H9 (cell line): ENCODE data around the gene MORN5. TPM values are rescaled to one million over a fixed set of nuclear protein-coding genes. Genes with fewer than 3 reads are reported as not detected.

Source experiments
- DNase-seq: peaks from one replicate; pipeline ENCODE4 v3.0.0-alpha.2; 2017
- H2AFZ ChIP-seq: one replicate; pipeline ENCODE4 v1.6.1; 2013; ENCODE audit warnings: mild to moderate bottlenecking, low read length, control low read depth, moderate library complexity
- H2AK5ac ChIP-seq: 2 replicates; pipeline ENCODE4 v1.6.1; 2013; ENCODE audit warnings: low read length, control low read depth, mixed read lengths; ENCODE audit not compliant: insufficient read length
- H2BK120ac ChIP-seq: one replicate; pipeline ENCODE4 v1.6.1; 2013; ENCODE audit warnings: low read depth, mild to moderate bottlenecking, low read length, control low read depth, inconsistent platforms; ENCODE audit not compliant: poor library complexity, severe bottlenecking
- H2BK12ac ChIP-seq: 2 replicates; pipeline ENCODE4 v1.6.1; 2013; ENCODE audit warnings: low read length, control low read depth, mixed read lengths, low read depth; ENCODE audit not compliant: insufficient read length
- H2BK15ac ChIP-seq: 2 replicates; pipeline ENCODE4 v1.6.1; 2013; ENCODE audit warnings: low read depth, low read length, control low read depth
- H2BK20ac ChIP-seq: one replicate; pipeline ENCODE4 v1.6.1; 2013; ENCODE audit warnings: low read depth, mild to moderate bottlenecking, low read length, control low read depth, inconsistent platforms; ENCODE audit not compliant: poor library complexity, severe bottlenecking
- H2BK5ac ChIP-seq: 2 replicates; pipeline ENCODE4 v1.6.1; 2013; ENCODE audit warnings: low read length, control low read depth, mixed read lengths; ENCODE audit not compliant: insufficient read length
- H3K14ac ChIP-seq: 2 replicates; pipeline ENCODE4 v1.6.1; 2013; ENCODE audit warnings: low read length, control low read depth; ENCODE audit not compliant: insufficient read depth
- H3K18ac ChIP-seq: 2 replicates; pipeline ENCODE4 v1.6.1; 2013; ENCODE audit warnings: low read depth, mild to moderate bottlenecking, mixed read lengths, low read length, control low read depth; ENCODE audit not compliant: insufficient read length
- H3K23ac ChIP-seq: 2 replicates; pipeline ENCODE4 v1.6.1; 2013; ENCODE audit warnings: low read length, control low read depth, mixed read lengths, low read depth; ENCODE audit not compliant: insufficient read length
- H3K23me2 ChIP-seq: 2 replicates; pipeline ENCODE4 v1.6.1; 2013; ENCODE audit warnings: low read depth, mild to moderate bottlenecking, mixed read lengths, low read length, control low read depth; ENCODE audit not compliant: insufficient read length, poor library complexity, severe bottlenecking
- H3K27ac ChIP-seq: 2 replicates; pipeline ENCODE4 v1.5.1; 2013; ENCODE audit warnings: low read length, control low read depth, mixed read lengths, low read depth; ENCODE audit not compliant: insufficient read length
- H3K27me3 ChIP-seq: 2 replicates; pipeline ENCODE4 v1.6.1; 2013; ENCODE audit warnings: low read length, control low read depth, inconsistent platforms; ENCODE audit not compliant: insufficient read depth
- H3K4ac ChIP-seq: 2 replicates; pipeline ENCODE4 v1.6.1; 2013; ENCODE audit warnings: low read depth, mild to moderate bottlenecking, control low read depth, inconsistent platforms, low read length, moderate library complexity
- H3K4me1 ChIP-seq: 2 replicates; pipeline ENCODE4 v1.6.1; 2013; ENCODE audit warnings: low read length, control low read depth, inconsistent platforms; ENCODE audit not compliant: insufficient read depth
- H3K4me2 ChIP-seq: 2 replicates; pipeline ENCODE4 v1.6.1; 2013; ENCODE audit warnings: low read length, control low read depth, mixed read lengths; ENCODE audit not compliant: insufficient read length, insufficient read depth
- H3K56ac ChIP-seq: 2 replicates; pipeline ENCODE4 v1.6.1; 2013; ENCODE audit warnings: low read depth, mild to moderate bottlenecking, mixed read lengths, low read length, control low read depth; ENCODE audit not compliant: insufficient read length
- H3K79me1 ChIP-seq: 2 replicates; pipeline ENCODE4 v1.6.1; 2013; ENCODE audit warnings: low read depth, mild to moderate bottlenecking, moderate library complexity, low read length, control low read depth, inconsistent platforms; ENCODE audit not compliant: insufficient read depth, poor library complexity, severe bottlenecking
- H3K79me2 ChIP-seq: 2 replicates; pipeline ENCODE4 v1.6.1; 2013; ENCODE audit warnings: low read length, control low read depth, inconsistent platforms; ENCODE audit not compliant: insufficient read depth
- H3K9ac ChIP-seq: 2 replicates; pipeline ENCODE4 v1.6.1; 2013; ENCODE audit warnings: low read length, control low read depth, mixed read lengths; ENCODE audit not compliant: insufficient read length; ENCODE audit errors: extremely low read depth
- H3K9me3 ChIP-seq: one replicate; pipeline ENCODE4 v1.6.1; 2013; ENCODE audit warnings: low read depth, low read length, inconsistent platforms; ENCODE audit not compliant: control insufficient read depth
- H3T11ph ChIP-seq: one replicate; pipeline ENCODE4 v1.6.1; 2013; ENCODE audit warnings: mild to moderate bottlenecking, low read length, control low read depth, inconsistent platforms
- H4K20me1 ChIP-seq: one replicate; pipeline ENCODE4 v1.6.1; 2013; ENCODE audit not compliant: control insufficient read depth, insufficient read length, insufficient read depth
- H4K5ac ChIP-seq: 2 replicates; pipeline ENCODE4 v1.6.1; 2013; ENCODE audit warnings: low read depth, mild to moderate bottlenecking, mixed read lengths, low read length, control low read depth; ENCODE audit not compliant: insufficient read length
- H4K8ac ChIP-seq: replicated peaks from 2 replicates; pipeline ENCODE4 v1.6.1; 2013; ENCODE audit warnings: low read length, control low read depth, mixed read lengths, low read depth; ENCODE audit not compliant: insufficient read length
- H4K91ac ChIP-seq: 2 replicates; pipeline ENCODE4 v1.6.1; 2013; ENCODE audit warnings: low read depth, mild to moderate bottlenecking, moderate library complexity, mixed read lengths, low read length, control low read depth; ENCODE audit not compliant: insufficient read length
- H3K27ac Mint-ChIP-seq, 3 experiments: 2 replicates in 2 of 3; 3 replicates in 1 of 3; pipeline ENCODE4 v1.8.0; 2020 to 2021; ENCODE audit warnings: mixed read lengths in 3 of 3, mild to moderate bottlenecking in 1 of 3, moderate library complexity in 1 of 3
- H3K27me3 Mint-ChIP-seq: 2 replicates; pipeline ENCODE4 v1.8.0; 2021; ENCODE audit warnings: low read depth, mild to moderate bottlenecking, moderate library complexity, mixed read lengths
- H3K36me3 Mint-ChIP-seq, 3 experiments: 2 replicates in 2 of 3; 3 replicates in 1 of 3; pipeline ENCODE4 v1.8.0; 2020 to 2021; ENCODE audit warnings: low read depth in 3 of 3, mixed read lengths in 3 of 3; ENCODE audit not compliant: insufficient read depth in 1 of 3
- H3K4me1 Mint-ChIP-seq, 2 experiments: 2 replicates each; pipeline ENCODE4 v1.8.0; 2020; ENCODE audit warnings: mixed read lengths in 2 of 2
- H3K4me3 Mint-ChIP-seq, 2 experiments: 2 replicates in 1 of 2; 3 replicates in 1 of 2; pipeline ENCODE4 v1.8.0; 2020 to 2021; ENCODE audit warnings: mild to moderate bottlenecking in 2 of 2, mixed read lengths in 2 of 2, moderate library complexity in 1 of 2
- H3K9me3 Mint-ChIP-seq, 2 experiments: 2 replicates in 1 of 2; 3 replicates in 1 of 2; pipeline ENCODE4 v1.8.0; 2020; ENCODE audit warnings: mild to moderate bottlenecking in 2 of 2, mixed read lengths in 2 of 2, moderate library complexity in 1 of 2
- CTCF ChIP-seq: fragments of 200-600 bp; sonication (generic); conservative IDR thresholded peaks from 3 replicates; pipeline ENCODE4 v1.8.0; 2021; ENCODE audit warnings: antibody characterized with exemption, mild to moderate bottlenecking
- WGBS: extraction: QIAGEN DNeasy Blood & Tissue Kit; methylation state at CpG from one replicate; pipeline ENCODE4 v1.1.7; 2013; ENCODE audit warnings: missing lambda C conversion rate, low lambda C conversion rate, mixed read lengths; ENCODE audit not compliant: insufficient read length; ENCODE audit errors: extremely low coverage; 5-methylcytosine and 5-hydroxymethylcytosine counted together
- total RNA-seq: library from RNA; stranded (reverse); gene quantifications from 2 replicates; pipeline ENCODE4 v1.2.1, GENCODE V29; 2021

Gene MORN5
- total RNA-seq, 1 experiment from 2014 or later: not detected

GRCh38 chr9:122112238-122112637, 47.5 kb upstream of the MORN5 start:
- Histone ChIP-seq H2BK5ac (no peak overlapping the region), H3K4me2 (no peak overlapping the region), H3K56ac (no peak overlapping the region), H3K27me3 (no peaks in the 10 kb centered on the region), H3K23ac (no peak overlapping the region), H3T11ph (no peak overlapping the region), H4K20me1 (no peaks in the 10 kb centered on the region), H3K14ac (no peak overlapping the region), H3K4me1 (peaks cover 5% of the 10 kb centered on the region; the same call in 1 of the 2 replicates), H3K27ac (no peak overlapping the region), H3K23me2 (no peaks in the 10 kb centered on the region), H2BK20ac (no peak overlapping the region), H2AK5ac (no peak overlapping the region), H3K18ac (no peak overlapping the region), H3K9ac (no peak overlapping the region), H3K9me3 (no peaks in the 10 kb centered on the region), H2BK120ac (no peak overlapping the region), H2BK12ac (no peak overlapping the region), H2AFZ (no peak overlapping the region), H3K79me1 (no peaks in the 10 kb centered on the region), H3K79me2 (no peaks in the 10 kb centered on the region), H4K5ac (no peak overlapping the region), H4K8ac (no peak overlapping the region), H2BK15ac (no peak overlapping the region), H3K4ac (no peak overlapping the region), H4K91ac (no peak overlapping the region)
- H3K27me3 Mint-ChIP-seq: peaks cover 2% of the 10 kb centered on the region
- no peak for DNase-seq
- WGBS: no CpG with 5 or more reads among the region's 6 CpGs
- H3K9me3 Mint-ChIP-seq: no peaks in the 10 kb centered on the region
- peak overlapping the region in 1 of 3 experiments; percentile 64; a peak in 1 of 7 replicates for H3K27ac Mint-ChIP-seq
- TF ChIP-seq CTCF: no peak
- no peak overlapping the region for H3K4me3 Mint-ChIP-seq
- H3K36me3 Mint-ChIP-seq: no peaks in the 10 kb centered on the region
- peaks cover 42 to 64% of the 10 kb centered on the region in 2 experiments for H3K4me1 Mint-ChIP-seq
